Measurements from ENCODE around the gene MRPL36.
"Not testable (repeated sequence)": the region's sequence is repeated elsewhere in the genome, so short reads cannot be mapped to it uniquely, and the experiment has no call there.

The MRPL36 gene

GRCh38 chr5:1795506-1795905, 4.1 kb downstream of the MRPL36 start:
- DNase-seq = no peak

GRCh38 chr5:1794901-1795290, 4.7 kb downstream of the MRPL36 start:
- DNase-seq = no peak

GRCh38 chr5:1793966-1794900, 5.4 kb downstream of the MRPL36 start:
- DNase-seq = no peak

DNA sequence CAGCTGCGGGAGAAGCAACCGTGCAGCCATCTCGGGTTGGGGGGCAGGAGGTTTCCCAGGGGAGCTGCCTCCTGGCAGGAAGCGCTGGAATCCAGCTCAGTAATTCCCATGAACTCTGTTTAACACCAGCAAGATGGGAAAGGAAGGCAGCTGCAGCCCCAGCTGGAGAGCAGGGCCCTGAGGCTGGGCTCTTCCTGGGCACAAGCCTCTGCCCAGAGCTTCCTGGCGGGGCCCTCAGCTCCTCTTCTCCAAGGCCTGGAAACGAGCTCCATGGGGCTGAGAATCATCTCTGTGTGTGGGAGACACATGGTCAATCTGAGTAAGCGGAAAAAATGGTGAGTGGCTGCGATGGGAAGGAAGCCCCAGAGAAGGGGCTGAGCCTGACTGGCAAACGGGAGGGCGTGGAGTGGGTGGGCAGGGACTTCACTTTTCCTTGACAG, 6.3 kb downstream of the MRPL36 start:
- no peak for DNase-seq

DNA sequence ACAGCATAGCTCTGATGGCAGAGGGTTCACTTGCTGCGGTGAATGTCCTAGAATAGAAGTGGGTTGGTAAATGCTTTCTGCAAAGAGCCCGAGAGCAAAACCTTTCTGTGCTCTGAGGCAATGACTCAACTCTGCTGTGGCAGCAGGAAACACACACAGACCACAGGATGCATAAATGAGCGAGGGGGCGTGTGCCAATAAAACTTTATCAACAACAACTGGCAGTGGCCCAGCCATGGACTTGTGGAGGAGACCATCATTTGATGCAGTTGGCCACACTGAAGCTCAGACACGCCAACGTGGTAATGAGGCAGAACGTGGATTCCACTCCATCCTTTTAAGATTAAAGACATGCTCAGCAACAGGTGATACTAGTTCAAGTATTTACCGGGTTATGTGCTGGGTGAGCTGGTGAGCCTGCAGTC, 6.8 kb downstream of the MRPL36 start:
- DNase-seq = peak; percentile 14

GRCh38 chr5:1791176-1791575, 8.5 kb downstream of the MRPL36 start:
- DNase-seq = no peak

GRCh38 chr5:1789834-1790471, 9.7 kb downstream of the MRPL36 start:
- DNase-seq = no peak

GRCh38 chr5:1789438-1789833, 10.2 kb downstream of the MRPL36 start:
- DNase-seq = not testable (repeated sequence)

DNA sequence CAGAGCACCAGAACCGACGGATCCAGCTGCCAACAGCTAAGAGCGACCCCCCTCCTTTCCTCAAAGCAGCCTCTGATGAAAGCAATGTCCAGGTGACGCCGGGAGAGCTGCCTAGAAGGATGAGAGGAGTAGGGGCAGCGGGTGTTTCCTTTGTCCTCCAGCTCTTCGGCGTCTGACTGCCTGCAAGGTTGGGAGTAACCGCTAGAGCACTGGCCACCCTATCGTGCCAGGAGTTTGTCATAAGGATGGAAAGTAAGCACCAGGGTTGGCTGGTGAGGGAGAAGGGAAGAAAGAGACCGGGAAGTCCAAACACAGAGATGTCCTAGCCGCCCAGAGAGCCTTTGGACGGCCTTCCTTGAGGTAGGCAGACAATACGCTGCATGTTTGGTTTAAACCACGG, 10.8 kb downstream of the MRPL36 start:
- no peak for DNase-seq

GRCh38 chr5:1788200-1788599, 11.4 kb downstream of the MRPL36 start:
- DNase-seq = no peak

- DNase-seq = no peak
Measured at GRCh38 chr5:1787472-1788047, 12.1 kb downstream of the MRPL36 start.

DNA sequence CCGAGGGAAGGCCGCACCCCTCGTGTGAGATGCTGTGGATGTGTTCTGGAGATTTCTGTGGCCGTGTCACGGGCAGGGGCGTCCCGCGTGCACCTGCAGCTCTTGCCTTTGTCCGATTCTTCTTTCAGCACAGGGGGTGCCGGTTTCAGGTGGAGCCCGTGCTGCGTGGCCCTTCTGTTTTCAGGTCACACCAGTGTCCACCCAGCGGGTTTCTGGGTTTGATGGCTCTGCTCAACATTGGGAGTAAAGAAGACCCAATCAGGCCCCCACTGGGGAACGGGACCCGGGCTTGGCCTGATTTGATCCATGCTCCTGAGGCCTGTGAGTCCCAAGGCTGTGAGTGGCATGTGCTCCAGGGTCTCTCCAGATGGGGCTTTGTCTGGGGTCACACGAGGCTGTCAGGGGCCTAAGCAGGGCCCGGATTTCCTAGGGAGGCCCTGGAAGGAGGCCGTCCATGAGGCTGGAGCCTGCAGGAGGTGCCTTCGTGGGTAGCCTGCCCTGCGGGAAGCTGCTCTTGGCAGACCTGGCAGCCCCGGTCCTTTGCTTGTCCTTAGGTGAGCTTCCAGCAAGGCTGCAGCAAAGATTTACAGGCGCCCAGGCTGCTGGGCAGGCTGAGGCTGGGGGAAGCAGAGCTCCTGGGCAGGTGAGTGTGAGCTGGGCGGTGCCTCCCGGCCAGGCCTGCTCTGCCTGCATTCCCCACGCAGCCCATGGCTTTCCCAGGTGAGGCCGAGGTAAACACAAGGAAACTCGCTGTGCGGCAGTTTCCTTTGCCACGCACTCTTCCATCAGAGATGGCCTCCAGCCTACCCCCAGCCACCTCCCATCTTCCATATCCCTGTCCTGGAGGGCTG, 12.8 kb downstream of the MRPL36 start:
- DNase-seq = no peak

DNA sequence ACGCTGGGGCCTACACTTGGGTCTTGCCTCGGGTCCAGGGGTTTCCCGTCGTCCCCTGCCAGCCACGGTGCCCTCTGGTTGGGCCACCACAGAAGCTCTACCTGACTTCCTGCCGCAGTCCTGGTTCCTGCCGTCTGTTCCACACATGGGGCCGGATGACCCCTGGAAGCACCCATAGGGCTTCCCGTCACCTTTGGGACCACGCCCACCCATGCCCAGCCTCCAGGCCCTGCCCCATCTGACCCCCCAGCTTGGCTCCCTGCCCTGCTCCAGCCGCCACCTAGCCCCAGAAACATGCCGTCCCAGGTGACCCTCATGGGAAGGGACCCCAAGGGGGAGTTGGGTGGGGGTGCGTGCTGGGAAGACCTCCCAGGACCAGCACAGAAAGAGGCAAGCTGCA, 13.7 kb downstream of the MRPL36 start:
- no peak for DNase-seq

DNA sequence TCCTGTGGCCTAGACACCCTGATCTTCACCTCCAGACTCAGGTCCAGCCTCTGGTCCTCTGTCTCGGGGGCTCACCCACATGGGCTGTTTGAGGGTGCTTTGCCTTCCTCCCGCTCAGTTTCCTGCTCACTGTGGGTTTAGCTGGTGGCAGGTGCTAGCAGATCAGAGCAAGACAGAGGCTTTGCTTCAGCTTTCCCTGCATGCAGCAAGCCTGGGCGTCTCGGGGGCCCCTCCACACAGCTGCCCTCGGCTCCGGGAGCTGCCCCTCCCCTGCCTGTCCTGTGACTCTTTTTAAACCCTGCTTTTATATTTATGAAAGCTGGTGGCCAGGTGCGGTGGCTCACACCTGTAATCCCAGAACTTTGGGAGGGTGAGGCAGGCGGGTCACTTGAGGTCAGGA, 14.6 kb downstream of the MRPL36 start:
- no peak for DNase-seq

- no peak for DNase-seq
Measured at GRCh38 chr5:1784197-1785050, 15.2 kb downstream of the MRPL36 start.

DNA sequence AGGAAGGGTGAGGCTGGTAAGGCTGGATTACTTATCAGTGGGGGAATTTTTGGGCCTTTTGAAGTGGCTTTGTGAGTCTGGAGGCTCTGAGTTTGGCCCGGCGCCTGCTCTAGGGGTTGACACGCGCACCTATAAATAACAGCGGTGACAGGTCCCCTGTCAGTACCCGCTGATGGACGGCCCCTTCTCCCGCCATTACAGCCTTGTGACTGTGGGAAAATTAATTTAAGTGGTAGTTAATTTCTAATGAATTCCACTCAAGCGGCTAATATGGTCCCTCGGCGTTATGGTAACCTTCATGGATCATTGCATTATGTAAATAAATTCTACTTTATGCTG, 16.5 kb downstream of the MRPL36 start:
- peak; percentile 79 for DNase-seq

DNA sequence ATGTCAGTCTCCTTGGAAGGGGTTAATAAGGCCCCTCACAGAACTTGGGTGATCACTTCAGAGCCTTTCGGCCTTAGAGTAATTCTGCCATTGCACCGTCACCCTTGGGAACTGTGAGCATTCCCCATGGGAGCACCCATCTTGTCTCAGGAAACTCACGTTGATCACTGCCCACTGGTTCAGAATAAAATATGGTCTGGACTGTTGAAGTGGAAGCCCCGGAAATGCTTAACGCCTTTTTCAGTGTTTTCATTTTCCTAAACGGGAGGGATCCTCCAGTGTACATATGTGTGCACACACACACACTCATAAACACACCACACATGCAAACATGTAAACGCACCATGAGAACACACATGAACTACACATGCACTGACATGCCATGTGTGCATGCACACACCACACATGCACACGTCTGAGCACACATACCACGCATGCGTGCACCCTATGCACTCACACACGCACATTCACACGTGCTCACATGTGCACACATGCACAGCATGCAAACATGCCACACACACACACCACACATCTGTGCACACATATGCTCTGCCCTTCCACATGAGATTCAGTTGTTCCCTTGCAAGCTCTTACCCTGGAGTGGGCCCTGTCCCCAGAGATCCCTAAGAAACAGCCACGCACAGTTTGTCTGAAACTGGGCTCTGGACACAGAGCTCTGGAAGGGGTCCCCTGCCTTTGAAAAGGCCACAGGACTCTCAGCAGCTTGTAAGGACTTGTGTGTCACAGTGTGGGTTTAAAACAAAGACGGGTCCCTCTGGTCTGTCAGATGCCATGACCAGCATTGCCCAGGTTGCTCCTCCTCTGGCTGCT, 17.0 kb downstream of the MRPL36 start:
- DNase-seq = no peak

DNA sequence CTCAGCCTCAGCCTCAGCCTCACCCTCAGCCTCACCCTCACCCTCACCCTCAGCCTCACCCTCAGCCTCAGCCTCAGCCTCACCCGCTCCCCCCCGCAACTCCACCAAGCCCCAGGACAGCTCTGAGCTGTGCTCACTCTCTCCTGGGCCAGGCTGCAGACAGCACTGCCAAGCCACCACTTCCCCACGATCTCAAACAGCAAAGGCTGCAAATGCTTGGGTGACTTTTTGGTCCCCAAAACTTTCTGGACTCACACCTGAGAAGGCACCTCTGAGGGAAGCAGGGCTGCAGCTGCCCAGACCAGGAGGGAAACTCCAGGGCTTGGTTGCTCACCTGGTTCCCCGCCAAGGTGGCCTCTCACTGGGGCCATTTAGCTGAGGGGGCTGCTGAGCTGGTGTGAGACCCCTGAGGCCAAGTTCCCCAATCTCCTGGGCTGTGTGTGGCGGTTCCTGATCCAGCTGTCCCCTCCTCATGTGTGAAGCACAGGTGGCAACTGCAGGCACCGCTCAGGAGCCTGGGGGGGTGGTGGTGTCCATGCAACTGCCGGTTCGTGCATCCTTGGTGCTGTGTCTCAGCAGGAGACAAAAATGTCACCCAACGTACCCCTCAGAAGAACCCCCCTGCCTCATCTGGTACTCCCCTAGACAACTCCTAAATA, 17.8 kb downstream of the MRPL36 start:
- no peak for DNase-seq

- no peak for DNase-seq
Measured at GRCh38 chr5:1781107-1781506, 18.5 kb downstream of the MRPL36 start.

DNA sequence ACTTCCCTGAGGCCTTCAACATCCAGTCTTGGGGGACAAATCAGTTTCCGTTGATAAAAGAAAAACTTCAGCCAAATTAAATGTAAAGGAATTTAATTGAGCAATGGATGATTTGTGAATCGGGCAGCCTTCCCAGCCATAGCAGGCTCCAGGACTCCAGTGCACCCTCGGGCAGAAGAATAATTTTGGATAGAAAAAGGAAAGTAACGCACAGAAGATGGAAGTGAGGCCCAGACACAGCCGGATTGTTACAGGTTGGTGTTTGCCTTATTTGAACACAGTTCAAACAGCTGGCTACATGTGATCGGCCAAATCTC, 19.1 kb downstream of the MRPL36 start:
- no peak for DNase-seq

Measured in DMS79 (cell line).